Body of pancreas (tissue), 4 donors: ENCODE measurements around the gene HOXD1. TPM values are rescaled to one million over a fixed set of nuclear protein-coding genes. Genes with fewer than 3 reads are reported as not detected.

Experiments
- ATAC-seq: fragments of 150-250 bp; one replicate; pipeline ENCODE4 v1.9.1; 2016
- DNase-seq, 4 donors: peaks; one replicate each; pipeline ENCODE4 v3.0.0-alpha.2; 2019
- H3K27ac ChIP-seq, 4 donors: fragments of 200-600 bp; sonication (generic); 1 replicate in 3 of 4; 2 replicates in 1 of 4; pipeline versions ENCODE4 v1.5.1 to v1.6.1; 2016 to 2019; ENCODE audit warnings: mild to moderate bottlenecking in 1 of 4, mixed read lengths in 1 of 4, moderate library complexity in 1 of 4
- H3K27me3 ChIP-seq, 2 donors: fragments of 200-600 bp; sonication (generic); one replicate each; pipeline ENCODE4 v1.6.0; 2016; ENCODE audit warnings: mild to moderate bottlenecking in 1 of 2
- H3K36me3 ChIP-seq, 2 donors: fragments of 200-600 bp; sonication (generic); replicated peaks in 1 of 2; 2 replicates each; pipeline ENCODE4 v1.5.1; 2016; ENCODE audit warnings: low read depth in 2 of 2; ENCODE audit not compliant: insufficient read depth in 1 of 2
- H3K4me1 ChIP-seq: fragments of 200-600 bp; sonication (generic); one replicate; pipeline ENCODE4 v1.6.0; 2016
- H3K4me3 ChIP-seq, 2 donors: fragments of 200-600 bp; sonication (generic); 1 replicate in 1 of 2; 2 replicates in 1 of 2; pipeline ENCODE4 v1.5.1; 2016 to 2019
- H3K9me3 ChIP-seq, 3 donors: fragments of 200-600 bp; sonication (generic); 1 replicate in 2 of 3; 2 replicates in 1 of 3; pipeline ENCODE4 v1.5.1; 2016
- POLR2A ChIP-seq, 3 donors: fragments of 450-650 bp; IDR thresholded peaks; one replicate each; pipeline ENCODE4 v1.6.1; 2016; ENCODE audit warnings: antibody characterized with exemption in 3 of 3, mild to moderate bottlenecking in 2 of 3
- WGBS, 2 donors: methylation state at CpG; one replicate each; pipeline ENCODE4 v1.1.5; 2017; 5-methylcytosine and 5-hydroxymethylcytosine counted together
- intact Hi-C: fragments of 100-400 bp; cut with DNase I; formaldehyde crosslinking; loops from one replicate; pipeline ENCODE4 v1.15.1; 2023
- total RNA-seq, 2 donors: library from RNA; depleted of rRNA; stranded (reverse); fragments of >200 nt; gene quantifications; one replicate each; pipeline ENCODE4 v1.1.0, GENCODE V29; 2016
- TF ChIP-seq, protein P1 (sequence below), 7 experiments: fragments of 450-650 bp in 4 of 7; fragments of 200-600 bp in 3 of 7; sonication (generic) in 3 of 7; IDR thresholded peaks; one replicate each; pipeline ENCODE4 v1.5.1; 2016 to 2019; ENCODE audit warnings: antibody characterized with exemption in 7 of 7

HOXD1 gene
- total RNA-seq: under 1 TPM in 1 of 2 donors, not detected in 1; 0.26 TPM

DNA sequence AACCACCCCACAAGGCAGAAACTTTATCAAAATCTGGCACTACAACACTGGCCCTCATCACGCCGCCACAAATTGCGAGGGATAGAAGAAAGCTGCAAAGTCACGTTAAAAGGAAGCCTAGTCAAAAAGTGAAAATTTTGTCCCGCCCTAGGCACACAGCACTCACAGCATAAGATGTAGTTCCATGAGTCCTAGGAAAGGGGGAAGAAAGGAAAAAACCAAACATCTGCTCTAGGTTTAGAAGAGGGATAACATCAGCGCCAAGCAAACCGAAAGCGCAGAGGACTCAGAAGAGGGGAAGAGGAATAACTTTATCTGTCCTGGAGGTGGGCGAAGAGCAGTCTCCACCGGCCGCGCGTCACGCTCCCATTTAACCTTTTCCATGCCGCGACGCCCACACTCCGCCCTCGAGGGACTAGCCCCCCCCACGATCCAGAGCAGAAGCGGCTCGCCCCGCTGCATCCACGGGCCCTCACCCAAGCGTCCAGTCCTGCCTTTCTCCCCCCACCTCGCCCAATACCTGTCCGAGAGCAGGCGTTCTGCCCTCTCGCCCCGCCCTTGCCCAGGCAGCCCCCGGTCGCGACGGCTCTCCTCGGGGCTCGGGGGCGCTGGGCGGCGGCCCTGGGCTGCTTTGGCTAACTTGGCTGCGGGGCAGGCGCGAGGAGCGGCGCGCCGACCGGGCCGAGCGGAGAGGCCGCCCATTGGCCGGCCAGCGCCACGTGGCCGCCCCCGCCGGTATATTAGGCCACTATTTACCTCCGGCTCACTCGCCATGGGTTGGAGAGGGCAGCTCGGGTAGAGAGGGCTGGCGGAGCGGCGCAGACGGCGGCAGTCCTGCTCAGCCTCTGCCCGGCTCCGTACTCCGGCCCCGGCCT lies at the start of gene HOXD1:
Gene HOXD1, plus strand, starts transcription at position 770 of the 875 bp plus-strand sequence. CDS start 134 bp downstream, outside the sequence.
- H3K36me3 ChIP-seq: no peaks in the 10 kb centered on the region
- intact Hi-C loops: no loop called here
- peak within 1 kb of the TSS; percentile 12 to 28 for H3K4me3 ChIP-seq
- H3K27me3 ChIP-seq: peaks cover 2 to 34% of the 10 kb centered on the region in 2 donors
- TF ChIP-seq, protein P1, sequence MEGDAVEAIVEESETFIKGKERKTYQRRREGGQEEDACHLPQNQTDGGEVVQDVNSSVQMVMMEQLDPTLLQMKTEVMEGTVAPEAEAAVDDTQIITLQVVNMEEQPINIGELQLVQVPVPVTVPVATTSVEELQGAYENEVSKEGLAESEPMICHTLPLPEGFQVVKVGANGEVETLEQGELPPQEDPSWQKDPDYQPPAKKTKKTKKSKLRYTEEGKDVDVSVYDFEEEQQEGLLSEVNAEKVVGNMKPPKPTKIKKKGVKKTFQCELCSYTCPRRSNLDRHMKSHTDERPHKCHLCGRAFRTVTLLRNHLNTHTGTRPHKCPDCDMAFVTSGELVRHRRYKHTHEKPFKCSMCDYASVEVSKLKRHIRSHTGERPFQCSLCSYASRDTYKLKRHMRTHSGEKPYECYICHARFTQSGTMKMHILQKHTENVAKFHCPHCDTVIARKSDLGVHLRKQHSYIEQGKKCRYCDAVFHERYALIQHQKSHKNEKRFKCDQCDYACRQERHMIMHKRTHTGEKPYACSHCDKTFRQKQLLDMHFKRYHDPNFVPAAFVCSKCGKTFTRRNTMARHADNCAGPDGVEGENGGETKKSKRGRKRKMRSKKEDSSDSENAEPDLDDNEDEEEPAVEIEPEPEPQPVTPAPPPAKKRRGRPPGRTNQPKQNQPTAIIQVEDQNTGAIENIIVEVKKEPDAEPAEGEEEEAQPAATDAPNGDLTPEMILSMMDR (IDR thresholded peaks at IDR 0.05): no peak
- peak in 1 of 3 donors; percentile 21 for TF ChIP-seq POLR2A (IDR thresholded peaks at IDR 0.05)
- ATAC-seq (peak; percentile 76), DNase-seq (peak in 3 of 4 donors; percentile 31 to 57 (median 41))
- H3K9me3 ChIP-seq: no peaks in the 10 kb centered on the region
- no peak within 1 kb of the TSS for H3K27ac ChIP-seq
- H3K4me1 ChIP-seq: peaks cover 34% of the 10 kb centered on the region
- WGBS, 2 donors: 1 to 4% methylated on average over 17 to 51 of the region's 68 CpGs

DNA sequence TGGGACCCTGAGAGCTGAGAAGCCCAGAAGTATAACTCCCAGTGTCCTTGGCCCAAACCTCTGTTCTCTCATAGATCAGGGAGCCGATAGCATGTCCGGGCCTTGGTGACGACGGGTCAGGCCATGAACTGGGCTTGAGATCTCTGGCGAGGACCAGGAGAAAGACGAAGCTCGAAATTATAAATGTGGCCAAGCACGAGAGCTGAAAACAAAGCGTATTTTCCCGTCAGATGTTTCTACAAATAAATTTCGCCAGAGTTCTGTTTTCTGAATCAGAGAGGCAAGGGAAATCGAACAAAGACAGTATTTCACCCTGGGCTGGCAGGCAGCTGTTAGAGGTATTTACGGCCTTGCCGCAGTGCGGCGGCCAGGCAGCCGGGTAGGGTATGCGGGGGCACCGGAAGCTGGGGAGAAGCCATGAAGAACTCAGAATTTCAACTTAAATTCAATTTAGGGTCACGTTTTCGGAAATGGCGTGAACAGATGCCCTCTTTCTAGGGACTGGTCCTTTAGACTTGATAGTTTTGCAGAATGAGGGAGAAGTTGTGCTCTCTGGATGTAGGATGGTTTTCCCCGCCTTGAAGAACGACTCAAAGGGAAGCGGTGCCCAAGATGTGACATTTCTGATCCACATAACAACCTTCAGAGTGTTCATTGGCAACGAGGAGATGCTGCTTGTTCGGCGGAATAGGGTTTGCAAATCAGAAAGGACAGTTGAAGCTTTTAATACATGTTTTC lies 49.4 kb upstream of the HOXD1 start:
- 10 to 20% methylated on average over 28 of the region's 28 CpGs for WGBS, 2 donors
- Histone ChIP-seq H3K9me3 (no peaks in the 10 kb centered on the region), H3K27ac (no peak overlapping the region), H3K4me3 (no peak overlapping the region), H3K4me1 (peaks cover 26% of the 10 kb centered on the region), H3K36me3 (no peaks in the 10 kb centered on the region), H3K27me3 (peaks cover 0 to 50% of the 10 kb centered on the region in 2 donors)
- intact Hi-C loops: no loop called here
- TF ChIP-seq POLR2A (IDR thresholded peaks at IDR 0.05): no peak
- DNase-seq (no peak), ATAC-seq (no peak)

DNA sequence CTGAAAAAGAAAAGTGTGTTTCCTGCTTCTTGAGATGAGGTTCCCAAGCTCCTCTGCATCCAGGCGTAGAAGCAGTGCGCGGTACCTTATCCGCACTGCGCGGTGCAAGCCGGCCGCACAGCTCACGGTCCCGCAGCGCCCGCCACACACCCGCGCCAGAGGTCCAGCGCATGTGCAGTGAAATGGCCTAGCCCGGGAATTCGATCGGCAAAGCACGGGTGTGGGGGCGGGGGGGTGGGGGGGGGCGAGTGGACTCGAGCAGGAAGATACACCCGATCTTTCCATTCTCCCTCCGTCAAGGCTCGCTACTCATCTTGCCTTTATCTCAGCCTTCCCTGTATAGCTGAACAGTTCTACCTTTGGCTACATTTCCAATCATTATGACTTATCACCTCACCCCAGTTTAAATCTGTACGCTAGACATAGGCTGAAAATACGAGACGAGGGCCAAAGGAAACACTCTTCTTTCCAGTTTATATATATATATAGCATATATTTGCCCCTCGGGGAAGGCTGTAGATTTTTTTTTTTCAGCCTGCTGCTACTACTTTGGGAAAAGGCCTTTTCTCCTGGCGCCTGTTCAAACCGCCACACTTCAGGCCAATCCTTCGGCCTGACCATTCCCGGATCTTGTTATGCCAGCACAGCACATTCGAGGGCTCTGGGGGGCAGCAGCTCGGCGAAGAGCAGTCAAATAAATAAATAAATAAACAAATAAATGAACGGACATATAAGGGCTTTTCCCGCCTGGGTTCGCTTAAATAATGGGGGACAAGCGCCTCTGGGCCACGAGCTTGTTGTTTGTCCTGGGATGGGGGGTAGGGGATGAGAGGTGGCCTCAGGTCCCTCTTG lies 48.6 kb upstream of the HOXD1 start:
- peak; percentile 31 for ATAC-seq
- intact Hi-C loops: loop anchor here (5.0 to 10.0 kb wide), 2 partner anchors 317 to 405 kb away; no protein-coding TSS in a partner anchor
- 8 to 15% methylated on average over 41 of the region's 41 CpGs for WGBS, 2 donors
- peaks cover 0 to 44% of the 10 kb centered on the region in 2 donors for H3K27me3 ChIP-seq
- no peak for TF ChIP-seq POLR2A (IDR thresholded peaks at IDR 0.05)
- TF ChIP-seq, protein P1 (IDR thresholded peaks at IDR 0.05): no peak
- H3K4me1 ChIP-seq: peaks cover 26% of the 10 kb centered on the region
- DNase-seq: no peak
- H3K36me3 ChIP-seq: no peaks in the 10 kb centered on the region
- no peaks in the 10 kb centered on the region for H3K9me3 ChIP-seq
- H3K4me3 ChIP-seq: no peak overlapping the region
- peak overlapping the region in 2 of 4 donors; percentile 26 to 27 for H3K27ac ChIP-seq

DNA sequence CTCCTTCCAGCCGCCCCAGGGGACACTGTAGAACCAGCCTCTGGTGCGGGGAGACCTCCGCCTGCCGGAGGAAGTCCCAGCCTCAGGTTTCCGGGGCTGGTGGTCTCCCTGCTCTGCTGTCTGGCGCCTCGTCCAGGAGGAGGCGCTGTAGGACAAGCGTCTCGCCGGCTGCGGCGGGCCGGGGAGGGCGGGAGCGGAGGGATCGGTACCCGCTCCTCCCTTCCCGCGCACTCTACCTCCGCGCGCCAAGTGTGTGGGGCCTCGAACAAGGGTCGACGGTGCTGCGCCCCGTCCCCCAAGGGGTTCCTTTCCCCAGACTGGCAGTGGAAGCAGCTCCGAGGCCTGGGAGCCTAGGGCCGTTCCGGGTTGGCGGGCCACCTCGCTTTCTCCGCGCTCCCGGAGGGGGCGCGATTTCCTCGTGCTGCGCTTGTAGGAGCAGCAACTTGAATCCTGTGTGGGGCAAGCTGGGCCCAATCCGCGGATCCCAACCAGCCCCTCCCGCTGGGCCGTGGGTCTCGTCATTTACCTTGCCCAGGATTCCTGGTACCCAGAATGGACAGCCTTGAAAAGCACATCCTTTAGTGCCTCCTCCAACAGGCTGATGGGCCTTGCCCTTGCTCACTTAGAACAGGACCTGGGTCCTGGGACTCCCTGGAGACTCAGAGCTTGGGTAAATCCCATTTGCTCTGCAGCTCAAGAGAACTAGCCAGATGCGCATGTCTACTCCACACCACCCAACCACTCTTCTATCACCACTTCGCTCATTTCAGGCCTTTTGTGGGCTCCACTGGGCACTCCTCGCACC lies 47.8 kb upstream of the HOXD1 start:
- Histone ChIP-seq H3K27me3 (peaks cover 0 to 39% of the 10 kb centered on the region in 2 donors), H3K4me3 (no peak overlapping the region), H3K9me3 (no peaks in the 10 kb centered on the region), H3K4me1 (peaks cover 25% of the 10 kb centered on the region), H3K27ac (peak overlapping the region in 2 of 4 donors; percentile 26 to 27), H3K36me3 (no peaks in the 10 kb centered on the region)
- intact Hi-C loops: loop anchor here (5.0 to 10.0 kb wide), 2 partner anchors 317 to 404 kb away; no protein-coding TSS in a partner anchor
- 8 to 60% methylated on average over 5 to 48 of the region's 48 CpGs for WGBS, 2 donors
- peak; percentile 79 for ATAC-seq
- TF ChIP-seq, protein P1 (IDR thresholded peaks at IDR 0.05): peak; percentile 75 to 92 (median 83)
- TF ChIP-seq POLR2A (IDR thresholded peaks at IDR 0.05): no peak
- DNase-seq: peak; percentile 57 to 69 (median 63)
